ENCODE data around the gene SMAD6. TPM values are rescaled to one million over a fixed set of nuclear protein-coding genes. Genes with fewer than 3 reads are reported as not detected.

Gene SMAD6
- total and polyA plus RNA-seq, 7 donors = 0.52 to 5.5 (median 3.0) TPM

DNA sequence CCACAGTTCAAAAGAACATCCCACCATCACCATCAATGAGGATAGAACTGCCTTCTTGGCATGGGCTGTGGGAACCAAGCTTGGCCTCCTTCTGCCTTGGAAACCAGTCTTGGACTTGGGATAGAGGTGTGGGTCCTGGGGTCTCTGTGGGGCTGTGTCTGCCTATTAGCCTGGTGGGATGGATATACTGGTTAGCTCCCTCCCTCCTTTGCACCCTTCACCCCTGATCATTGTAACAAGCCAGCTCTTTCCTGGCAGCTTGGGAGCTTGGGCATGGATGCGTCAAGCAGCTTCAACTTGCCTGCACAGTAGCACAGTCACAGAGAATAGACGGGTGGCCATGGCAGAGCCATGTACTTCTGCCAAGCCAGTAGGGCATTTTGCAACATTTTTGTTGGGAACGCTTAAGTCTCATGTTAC, 65.2 kb downstream of the SMAD6 start:
- H3K36me3 ChIP-seq (ENCODE audit: insufficient read depth in 1 of 2, low read depth in 1 of 2) = no peaks in the 10 kb centered on the region
- 77 to 87% (median 83%) methylated on average over 3 of the region's 3 CpGs for WGBS, 3 donors
- H3K9me3 ChIP-seq = no peaks in the 10 kb centered on the region
- H3K4me1 ChIP-seq = peaks cover 17% of the 10 kb centered on the region
- intact Hi-C loops (cut with DNase I) = no loop called here
- peak in 1 of 2 donors; percentile 8 for DNase-seq
- TF ChIP-seq, protein P1, sequence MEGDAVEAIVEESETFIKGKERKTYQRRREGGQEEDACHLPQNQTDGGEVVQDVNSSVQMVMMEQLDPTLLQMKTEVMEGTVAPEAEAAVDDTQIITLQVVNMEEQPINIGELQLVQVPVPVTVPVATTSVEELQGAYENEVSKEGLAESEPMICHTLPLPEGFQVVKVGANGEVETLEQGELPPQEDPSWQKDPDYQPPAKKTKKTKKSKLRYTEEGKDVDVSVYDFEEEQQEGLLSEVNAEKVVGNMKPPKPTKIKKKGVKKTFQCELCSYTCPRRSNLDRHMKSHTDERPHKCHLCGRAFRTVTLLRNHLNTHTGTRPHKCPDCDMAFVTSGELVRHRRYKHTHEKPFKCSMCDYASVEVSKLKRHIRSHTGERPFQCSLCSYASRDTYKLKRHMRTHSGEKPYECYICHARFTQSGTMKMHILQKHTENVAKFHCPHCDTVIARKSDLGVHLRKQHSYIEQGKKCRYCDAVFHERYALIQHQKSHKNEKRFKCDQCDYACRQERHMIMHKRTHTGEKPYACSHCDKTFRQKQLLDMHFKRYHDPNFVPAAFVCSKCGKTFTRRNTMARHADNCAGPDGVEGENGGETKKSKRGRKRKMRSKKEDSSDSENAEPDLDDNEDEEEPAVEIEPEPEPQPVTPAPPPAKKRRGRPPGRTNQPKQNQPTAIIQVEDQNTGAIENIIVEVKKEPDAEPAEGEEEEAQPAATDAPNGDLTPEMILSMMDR (IDR thresholded peaks at IDR 0.05) = no peak
- no peak overlapping the region for H3K4me3 ChIP-seq
- no peak overlapping the region for H3K27ac ChIP-seq
- no peaks in the 10 kb centered on the region for H3K27me3 ChIP-seq (ENCODE audit: insufficient read depth in 3 of 3, low read length in 2 of 3)
- ATAC-seq = no peak

DNA sequence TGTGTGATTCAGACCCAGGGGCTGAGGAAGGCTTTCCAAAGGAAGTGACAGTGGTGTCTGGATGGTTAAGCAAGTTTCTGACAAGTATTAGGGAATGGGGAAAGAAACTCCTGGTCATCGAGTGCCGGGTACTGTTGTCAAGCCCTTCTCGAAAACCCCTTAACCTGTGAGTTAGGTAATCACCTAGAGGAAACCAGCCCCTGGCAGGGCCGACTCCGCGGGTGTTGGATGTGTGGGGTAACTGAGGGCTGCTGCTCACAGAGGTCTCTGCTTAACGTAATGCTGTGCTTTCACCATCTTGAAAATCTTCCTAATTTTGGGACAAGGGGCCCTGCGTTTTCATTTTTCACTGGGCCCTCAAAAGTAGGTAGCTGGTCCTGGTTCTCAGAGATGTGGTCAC, 67.0 kb downstream of the SMAD6 start:
- DNase-seq (no peak), ATAC-seq (no peak)
- Histone ChIP-seq H3K36me3 (ENCODE audit: insufficient read depth in 1 of 2, low read depth in 1 of 2) (no peaks in the 10 kb centered on the region), H3K27ac (no peak overlapping the region), H3K4me3 (no peak overlapping the region), H3K27me3 (ENCODE audit: insufficient read depth in 3 of 3, low read length in 2 of 3) (no peaks in the 10 kb centered on the region), H3K4me1 (peaks cover 16% of the 10 kb centered on the region), H3K9me3 (no peaks in the 10 kb centered on the region)
- 96 to 97% (median 96%) methylated on average over 8 of the region's 8 CpGs for WGBS, 3 donors
- TF ChIP-seq, protein P1 (IDR thresholded peaks at IDR 0.05) = no peak
- intact Hi-C loops (cut with DNase I) = no loop called here

DNA sequence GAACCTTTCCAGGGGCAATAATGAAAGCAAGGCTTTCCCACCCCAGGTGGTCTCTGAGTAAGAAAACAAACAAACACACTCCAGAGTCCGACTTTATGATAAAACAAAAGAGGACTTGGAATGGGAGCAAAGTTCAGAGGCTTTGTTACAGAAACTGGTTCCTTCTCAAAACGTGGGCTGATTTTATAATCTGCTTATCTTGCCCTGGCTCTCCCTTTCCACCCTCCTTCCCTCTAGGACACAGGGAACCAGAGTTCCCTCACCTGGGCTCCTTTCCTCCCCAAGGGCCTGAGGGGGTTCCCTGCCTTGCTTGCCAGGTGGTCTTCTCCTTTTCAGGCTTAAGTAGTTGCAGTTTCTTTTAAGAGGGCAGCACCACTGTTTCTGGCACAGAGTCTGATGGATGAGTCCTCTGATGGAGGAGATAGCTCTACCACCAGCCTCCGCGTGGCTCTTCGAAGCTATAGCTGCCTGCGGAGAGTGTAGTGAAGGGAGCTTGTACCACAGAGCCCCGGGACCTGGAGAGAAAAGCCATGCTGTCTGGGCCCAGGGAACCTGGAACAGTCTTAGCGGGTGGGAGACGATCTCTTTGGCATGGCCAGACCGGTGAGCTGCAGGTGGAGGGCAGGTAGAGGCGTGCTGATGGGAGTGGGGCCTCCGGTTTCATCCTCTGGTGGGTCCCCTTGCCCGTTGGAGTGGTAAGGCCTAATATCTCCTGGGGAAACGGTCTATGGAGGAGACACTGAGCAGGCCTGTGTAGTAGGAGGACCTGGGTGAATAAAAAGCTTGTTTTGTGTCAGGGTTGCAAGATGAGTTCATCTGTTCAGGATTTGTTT, 68.7 kb downstream of the SMAD6 start:
- no peaks in the 10 kb centered on the region for H3K9me3 ChIP-seq
- TF ChIP-seq, protein P1 (IDR thresholded peaks at IDR 0.05) = no peak
- H3K4me1 ChIP-seq = peaks cover 16% of the 10 kb centered on the region
- no peak overlapping the region for H3K27ac ChIP-seq
- H3K27me3 ChIP-seq (ENCODE audit: insufficient read depth in 3 of 3, low read length in 2 of 3) = no peaks in the 10 kb centered on the region
- intact Hi-C loops (cut with DNase I) = no loop called here
- peak in 1 of 2 donors; percentile 8 for DNase-seq
- ATAC-seq = no peak
- H3K36me3 ChIP-seq (ENCODE audit: insufficient read depth in 1 of 2, low read depth in 1 of 2) = no peaks in the 10 kb centered on the region
- WGBS, 3 donors = 79 to 92% (median 80%) methylated on average over 14 of the region's 14 CpGs
- no peak overlapping the region for H3K4me3 ChIP-seq

DNA sequence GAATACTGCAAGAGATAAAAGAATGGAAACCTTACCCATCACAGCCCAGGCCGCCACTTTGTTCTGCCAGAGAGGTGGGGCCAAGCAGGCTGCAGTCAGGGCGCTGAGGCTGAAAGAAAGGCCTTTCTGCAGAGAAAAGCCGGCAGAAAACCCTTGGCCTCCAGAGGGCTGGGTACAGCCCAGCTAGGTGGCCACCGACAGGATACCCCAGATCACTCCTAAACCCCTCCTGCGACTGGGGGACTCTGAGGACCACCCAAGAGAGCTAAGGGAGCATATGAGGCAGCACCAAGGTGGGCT, 69.3 kb downstream of the SMAD6 start:
- Histone ChIP-seq H3K27me3 (ENCODE audit: insufficient read depth in 3 of 3, low read length in 2 of 3) (no peaks in the 10 kb centered on the region), H3K4me3 (no peak overlapping the region), H3K27ac (no peak overlapping the region), H3K9me3 (no peaks in the 10 kb centered on the region), H3K36me3 (ENCODE audit: insufficient read depth in 1 of 2, low read depth in 1 of 2) (no peaks in the 10 kb centered on the region), H3K4me1 (peaks cover 16% of the 10 kb centered on the region)
- TF ChIP-seq, protein P1 (IDR thresholded peaks at IDR 0.05) = no peak
- intact Hi-C loops (cut with DNase I) = no loop called here
- ATAC-seq (no peak), DNase-seq (peak in 1 of 2 donors; percentile 33)
- WGBS, 3 donors = 79 to 92% (median 90%) methylated on average over 5 of the region's 5 CpGs

Measured in psoas muscle (tissue), 8 donors.